Chondrocyte (in vitro differentiated cells): ENCODE results near the gene NXF1. TPM values are rescaled to one million over a fixed set of nuclear protein-coding genes. Genes with fewer than 3 reads are reported as not detected.

Experiments
- DNase-seq: peaks from one replicate; pipeline ENCODE4 v3.0.0; 2021; ENCODE audit warnings: mixed read lengths, low spot score
- H3K27ac Mint-ChIP-seq: one replicate; pipeline ENCODE4 v1.8.0; 2021; ENCODE audit warnings: mild to moderate bottlenecking, moderate library complexity, mixed read lengths; ENCODE audit not compliant: unreplicated experiment
- H3K27me3 Mint-ChIP-seq: 2 replicates; pipeline ENCODE4 v1.8.0; 2021; ENCODE audit warnings: low read depth, mixed read lengths
- H3K36me3 Mint-ChIP-seq: 2 replicates; pipeline ENCODE4 v1.8.0; 2021; ENCODE audit warnings: low read depth, mixed read lengths
- H3K4me1 Mint-ChIP-seq: 2 replicates; pipeline ENCODE4 v1.8.0; 2021; ENCODE audit warnings: low read depth, mild to moderate bottlenecking, mixed read lengths
- H3K4me3 Mint-ChIP-seq: one replicate; pipeline ENCODE4 v1.8.0; 2021; ENCODE audit warnings: mild to moderate bottlenecking, moderate library complexity, mixed read lengths; ENCODE audit not compliant: unreplicated experiment
- H3K9me3 Mint-ChIP-seq: 2 replicates; pipeline ENCODE4 v1.8.0; 2021; ENCODE audit warnings: low read depth, mixed read lengths
- total RNA-seq: library from RNA; stranded (reverse); gene quantifications from 3 replicates; pipeline ENCODE4 v1.2.1, GENCODE V29; 2021
- TF ChIP-seq, protein P1 (sequence below): fragments of 200-600 bp; sonication (generic); IDR thresholded peaks from 2 replicates; pipeline ENCODE4 v1.5.0; 2021; ENCODE audit warnings: antibody characterized with exemption, mild to moderate bottlenecking, moderate library complexity

Gene NXF1
- total RNA-seq, 1 donor from 2014 or later: 51.3 TPM

DNA sequence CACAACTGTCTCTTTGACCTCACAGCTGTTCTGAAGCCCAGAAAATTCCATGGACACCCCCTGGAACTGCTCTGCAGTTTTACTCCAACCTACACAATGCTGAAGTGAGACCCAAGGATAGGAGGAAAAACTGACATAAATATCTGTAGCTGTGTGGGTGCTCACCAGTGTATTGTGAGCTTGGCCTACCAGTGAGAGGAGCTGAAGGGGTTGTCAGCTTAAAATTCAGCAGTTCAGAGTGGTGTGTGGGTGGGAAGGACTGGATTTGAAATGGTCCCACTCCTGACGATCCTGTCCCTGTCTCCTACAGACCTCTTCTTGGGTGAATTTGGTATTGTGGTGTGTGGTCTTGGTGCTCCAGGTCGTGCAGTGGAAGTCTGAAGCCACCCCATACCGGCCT, 15.7 kb downstream of the NXF1 start:
- Mint-ChIP-seq H3K27ac (peak overlapping the region; percentile 76), H3K27me3 (no peaks in the 10 kb centered on the region), H3K4me3 (no peak overlapping the region), H3K4me1 (peaks cover 54% of the 10 kb centered on the region), H3K9me3 (no peaks in the 10 kb centered on the region), H3K36me3 (peaks cover 12% of the 10 kb centered on the region)
- no peak for DNase-seq
- TF ChIP-seq, protein P1, sequence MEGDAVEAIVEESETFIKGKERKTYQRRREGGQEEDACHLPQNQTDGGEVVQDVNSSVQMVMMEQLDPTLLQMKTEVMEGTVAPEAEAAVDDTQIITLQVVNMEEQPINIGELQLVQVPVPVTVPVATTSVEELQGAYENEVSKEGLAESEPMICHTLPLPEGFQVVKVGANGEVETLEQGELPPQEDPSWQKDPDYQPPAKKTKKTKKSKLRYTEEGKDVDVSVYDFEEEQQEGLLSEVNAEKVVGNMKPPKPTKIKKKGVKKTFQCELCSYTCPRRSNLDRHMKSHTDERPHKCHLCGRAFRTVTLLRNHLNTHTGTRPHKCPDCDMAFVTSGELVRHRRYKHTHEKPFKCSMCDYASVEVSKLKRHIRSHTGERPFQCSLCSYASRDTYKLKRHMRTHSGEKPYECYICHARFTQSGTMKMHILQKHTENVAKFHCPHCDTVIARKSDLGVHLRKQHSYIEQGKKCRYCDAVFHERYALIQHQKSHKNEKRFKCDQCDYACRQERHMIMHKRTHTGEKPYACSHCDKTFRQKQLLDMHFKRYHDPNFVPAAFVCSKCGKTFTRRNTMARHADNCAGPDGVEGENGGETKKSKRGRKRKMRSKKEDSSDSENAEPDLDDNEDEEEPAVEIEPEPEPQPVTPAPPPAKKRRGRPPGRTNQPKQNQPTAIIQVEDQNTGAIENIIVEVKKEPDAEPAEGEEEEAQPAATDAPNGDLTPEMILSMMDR: no peak

DNA sequence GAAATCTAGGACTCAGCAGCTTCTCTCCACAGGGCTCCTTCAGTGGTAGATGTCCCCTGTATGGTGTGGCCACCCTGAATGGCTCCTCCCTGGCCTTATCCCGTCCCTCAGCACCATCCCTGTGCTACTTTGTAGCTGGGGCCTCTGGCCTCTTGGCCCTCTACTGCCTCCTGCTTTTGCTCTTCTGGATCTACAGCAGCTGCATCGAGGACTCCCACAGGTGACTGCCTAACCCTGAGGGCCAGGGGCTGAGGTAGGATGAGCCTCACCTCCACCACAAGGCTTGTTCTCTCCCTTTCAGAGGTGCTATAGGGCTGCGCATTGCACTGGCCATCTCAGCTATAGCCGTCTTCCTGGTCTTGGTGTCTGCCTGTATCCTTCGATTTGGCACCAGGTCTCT, 16.2 kb downstream of the NXF1 start:
- no peak for DNase-seq
- peak overlapping the region; percentile 76 for H3K27ac Mint-ChIP-seq
- TF ChIP-seq, protein P1: no peak
- H3K4me1 Mint-ChIP-seq: peaks cover 54% of the 10 kb centered on the region
- H3K4me3 Mint-ChIP-seq: peak overlapping the region; percentile 81
- H3K36me3 Mint-ChIP-seq: peaks cover 6% of the 10 kb centered on the region
- no peaks in the 10 kb centered on the region for H3K27me3 Mint-ChIP-seq
- H3K9me3 Mint-ChIP-seq: no peaks in the 10 kb centered on the region

DNA sequence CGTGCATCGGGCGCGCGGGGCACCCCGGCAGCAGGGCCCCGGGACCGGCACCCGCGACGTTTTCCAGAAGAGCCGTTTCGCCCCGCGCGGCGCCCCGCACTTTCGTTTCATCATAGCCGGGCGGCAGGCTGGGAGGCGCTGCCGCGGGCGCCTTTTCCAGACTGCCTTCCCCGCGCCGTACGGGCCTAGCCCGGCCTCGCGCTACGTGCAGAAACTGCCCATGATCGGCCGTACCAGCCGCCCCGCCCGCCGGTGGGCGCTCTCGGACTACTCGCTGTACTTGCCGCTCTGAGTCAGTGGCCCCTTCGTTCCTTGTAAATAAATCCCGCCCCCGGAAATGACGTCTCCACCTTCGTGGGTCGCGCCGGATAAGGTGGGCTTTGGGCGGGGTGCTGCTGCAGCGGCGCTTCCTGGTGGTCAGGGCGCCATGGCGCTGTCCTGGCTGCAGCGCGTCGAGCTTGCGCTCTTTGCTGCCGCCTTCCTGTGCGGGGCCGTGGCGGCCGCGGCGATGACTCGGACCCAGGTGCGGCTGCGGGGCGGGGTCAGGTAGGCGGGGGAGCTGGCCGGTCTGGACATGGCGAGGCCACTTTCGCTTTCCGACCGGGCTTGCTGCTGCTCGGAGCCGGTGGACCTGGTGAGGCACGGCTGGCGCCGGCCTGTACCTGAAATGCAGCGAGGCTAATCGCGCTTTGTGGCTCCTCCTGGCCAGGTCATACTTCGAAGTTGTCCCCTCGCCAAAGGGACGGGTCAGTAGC, 18.1 kb downstream of the NXF1 start, which contains the start of gene TMEM179B:
Gene TMEM179B, plus strand, starts transcription at position 398 of the 755 bp plus-strand sequence. Its CDS starts 30 bp downstream, at position 428.
- Mint-ChIP-seq H3K27ac (peak within 1 kb of the TSS; percentile 96), H3K4me1 (peaks cover 47% of the 10 kb centered on the region), H3K27me3 (no peaks in the 10 kb centered on the region), H3K4me3 (peak within 1 kb of the TSS; percentile 81), H3K36me3 (peaks cover 10% of the 10 kb centered on the region), H3K9me3 (no peaks in the 10 kb centered on the region)
- TF ChIP-seq, protein P1: peak; percentile 66
- DNase-seq: peak; percentile 98

DNA sequence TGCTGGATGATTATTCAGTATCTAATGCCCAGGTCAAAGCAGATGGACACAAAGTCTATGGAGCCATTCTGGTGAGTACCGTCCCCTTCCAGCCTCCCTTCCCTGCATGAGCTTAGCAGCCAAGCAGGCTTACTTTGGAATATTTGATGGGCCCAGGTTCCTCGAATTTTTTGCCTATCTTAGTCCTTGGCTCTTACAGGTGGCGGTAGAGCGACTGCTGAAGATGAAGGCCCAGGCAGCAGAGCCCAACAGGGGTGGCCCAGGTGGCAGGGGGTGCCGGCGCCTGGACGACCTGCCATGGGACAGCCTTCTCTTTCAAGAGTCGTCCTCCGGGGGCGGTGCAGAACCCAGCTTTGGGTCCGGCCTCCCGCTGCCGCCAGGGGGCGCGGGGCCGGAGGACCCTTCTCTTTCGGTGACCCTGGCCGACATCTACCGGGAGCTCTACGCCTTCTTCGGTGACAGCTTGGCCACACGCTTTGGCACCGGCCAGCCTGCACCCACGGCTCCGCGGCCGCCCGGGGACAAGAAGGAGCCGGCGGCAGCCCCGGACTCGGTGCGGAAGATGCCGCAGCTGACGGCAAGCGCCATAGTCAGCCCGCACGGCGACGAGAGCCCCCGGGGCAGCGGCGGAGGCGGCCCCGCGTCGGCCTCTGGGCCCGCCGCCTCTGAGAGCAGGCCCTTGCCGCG, 18.8 kb downstream of the NXF1 start:
- TF ChIP-seq, protein P1: peak; percentile 85
- H3K27ac Mint-ChIP-seq: peak overlapping the region; percentile 83

DNA sequence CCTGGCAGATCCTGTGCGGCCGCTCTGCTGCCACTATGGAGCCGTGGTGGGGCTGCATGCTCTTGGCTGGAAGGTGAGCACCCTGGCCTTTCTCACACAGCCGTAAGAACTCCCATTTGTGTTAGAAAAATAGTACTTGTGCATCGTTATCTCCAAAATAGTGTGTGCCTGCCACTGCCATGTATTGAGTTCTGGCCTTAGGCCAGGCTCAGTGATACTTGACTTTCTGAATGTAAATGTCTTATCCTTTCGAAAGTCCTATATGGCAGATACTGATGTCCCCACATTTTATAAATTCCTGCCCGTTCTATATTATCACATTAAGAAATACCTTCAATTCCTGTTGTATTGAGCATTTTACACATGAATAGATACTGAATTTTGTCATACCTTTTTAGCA, 22.5 kb downstream of the NXF1 start:
- DNase-seq: no peak
- Mint-ChIP-seq H3K4me1 (peaks cover 12% of the 10 kb centered on the region), H3K27me3 (no peaks in the 10 kb centered on the region), H3K36me3 (peaks cover 14% of the 10 kb centered on the region), H3K27ac (no peak overlapping the region), H3K4me3 (no peak overlapping the region), H3K9me3 (no peaks in the 10 kb centered on the region)
- TF ChIP-seq, protein P1: no peak

More for the DNA sequence above, 18.8 kb downstream of the NXF1 start:
- Mint-ChIP-seq H3K9me3 (no peaks in the 10 kb centered on the region), H3K27me3 (no peaks in the 10 kb centered on the region), H3K36me3 (peaks cover 9% of the 10 kb centered on the region), H3K4me1 (peaks cover 44% of the 10 kb centered on the region), H3K4me3 (peak overlapping the region; percentile 76)
- no peak for DNase-seq
